ENCODE data around the gene TSPAN9. TPM values are rescaled to one million over a fixed set of nuclear protein-coding genes. Genes with fewer than 3 reads are reported as not detected.

Gene TSPAN9
- polyA plus RNA-seq, 1 of the 3 experiments (the other 2 are of a cell fraction): 34.9 TPM

- ChIA-PET POLR2A (no interaction called here), CTCF (interaction anchor here (1.0 to 16.7 kb wide), 4 partner anchors 9 to 148 kb away, joined by 3 to 368 read pairs (median 6); no protein-coding TSS in a partner anchor)
- H3K27ac ChIP-seq (ENCODE audit: low read depth in 2 of 2, low read length in 1 of 2): no peak overlapping the region
- no peak for DNase-seq
- H3K9me2 ChIP-seq: no peaks in the 10 kb centered on the region
- H3K4me3 ChIP-seq (ENCODE audit: low read depth in 2 of 2, low read length in 1 of 2): no peak overlapping the region
- H3K27me3 ChIP-seq (ENCODE audit: insufficient read depth): no peaks in the 10 kb centered on the region
- no peak overlapping the region for H3K4me2 ChIP-seq
- peaks cover 16% of the 10 kb centered on the region; the same call in 1 of the 2 replicates for H3K79me2 ChIP-seq (ENCODE audit: insufficient read depth)
- no peak for TF ChIP-seq EP300 (IDR thresholded peaks at IDR 0.05; ENCODE audit: borderline replicate concordance in 1 of 2, low read depth in 1 of 2, low read length in 1 of 2)
- no peak for TF ChIP-seq MXI1 (IDR thresholded peaks at IDR 0.05; ENCODE audit: low read depth, low read length)
- no peak for TF ChIP-seq FOXJ3 (CRISPR knock-in tag; IDR thresholded peaks at IDR 0.05)
- TF ChIP-seq NRF1 (IDR thresholded peaks at IDR 0.05; ENCODE audit: low read depth, low read length): no peak
- no peak for TF ChIP-seq POLR2AphosphoS5 (IDR thresholded peaks at IDR 0.05; ENCODE audit: low read depth, low read length)
- H3K9me3 ChIP-seq: no peaks in the 10 kb centered on the region
- no peak overlapping the region for H2AFZ ChIP-seq (ENCODE audit: low read depth)
- peaks cover 0 to 8% of the 10 kb centered on the region in 2 experiments for H3K36me3 ChIP-seq (replicated peaks in 1 of 2; ENCODE audit: control insufficient read depth in 1 of 2, insufficient read depth in 2 of 2, low read length in 1 of 2)
- no peaks in the 10 kb centered on the region for H4K20me1 ChIP-seq (ENCODE audit: insufficient read depth)
- H3F3A ChIP-seq (replicated peaks; ENCODE audit: insufficient read depth): peaks cover 15% of the 10 kb centered on the region
- 90% methylated on average over 10 of the region's 10 CpGs for WGBS (ENCODE audit: low lambda C conversion rate)
- H3K4me1 ChIP-seq (ENCODE audit: control insufficient read depth in 1 of 2, insufficient read depth in 2 of 2, low read depth in 1 of 2, low read length in 1 of 2): peaks cover 17 to 19% of the 10 kb centered on the region in 2 experiments
- H3K9ac ChIP-seq: no peak overlapping the region
These were observed 50.7 kb downstream of the TSPAN9 start for GRCh38 chr12:3127832-3128231.

DNA sequence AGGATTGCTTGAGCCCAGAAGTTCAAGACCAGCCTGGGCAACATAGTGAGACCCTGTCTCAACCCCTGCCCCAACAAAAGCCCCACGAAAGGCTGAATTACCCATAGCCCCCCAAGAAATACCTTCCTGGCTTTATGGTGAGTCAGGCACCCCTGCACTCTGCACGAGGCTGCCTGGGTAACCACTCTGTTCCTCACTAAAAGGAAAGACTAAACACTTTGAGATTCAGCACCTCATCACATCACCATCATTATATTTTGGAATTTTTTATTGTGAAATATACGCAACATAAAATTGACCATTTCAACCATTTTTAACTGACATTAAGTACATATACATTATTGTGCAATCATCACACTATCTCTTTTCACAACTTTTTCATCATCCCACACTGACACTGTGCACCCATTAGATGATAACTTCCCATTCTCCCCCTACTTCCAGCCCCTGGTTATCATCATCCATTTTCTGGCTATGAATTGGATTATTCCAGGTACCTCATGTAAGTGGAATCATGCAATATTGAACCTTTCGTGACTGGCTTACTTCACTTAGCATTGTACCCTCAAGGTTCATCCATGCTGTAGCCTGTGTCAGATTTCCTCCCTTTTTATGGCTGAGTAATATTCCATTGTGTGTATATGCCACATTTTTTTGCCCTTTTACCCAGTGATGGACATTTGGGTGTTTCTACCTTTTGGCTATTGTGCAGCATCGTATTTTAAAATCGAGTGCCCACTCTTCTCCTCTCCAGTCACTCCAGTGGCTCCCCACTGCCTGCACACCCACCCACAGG lies 51.5 kb downstream of the TSPAN9 start:
- TF ChIP-seq, protein P1, sequence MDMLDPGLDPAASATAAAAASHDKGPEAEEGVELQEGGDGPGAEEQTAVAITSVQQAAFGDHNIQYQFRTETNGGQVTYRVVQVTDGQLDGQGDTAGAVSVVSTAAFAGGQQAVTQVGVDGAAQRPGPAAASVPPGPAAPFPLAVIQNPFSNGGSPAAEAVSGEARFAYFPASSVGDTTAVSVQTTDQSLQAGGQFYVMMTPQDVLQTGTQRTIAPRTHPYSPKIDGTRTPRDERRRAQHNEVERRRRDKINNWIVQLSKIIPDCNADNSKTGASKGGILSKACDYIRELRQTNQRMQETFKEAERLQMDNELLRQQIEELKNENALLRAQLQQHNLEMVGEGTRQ (IDR thresholded peaks at IDR 0.05; ENCODE audit: borderline replicate concordance, low read depth, low read length): no peak
- TF ChIP-seq NFIC (IDR thresholded peaks at IDR 0.05; ENCODE audit: borderline replicate concordance) (no peak), ZBTB33 (IDR thresholded peaks at IDR 0.05; ENCODE audit: borderline replicate concordance, low read depth) (no peak), EZH2phosphoT487 (IDR thresholded peaks at IDR 0.05; ENCODE audit: borderline replicate concordance, low read depth) (no peak), NRF1 (IDR thresholded peaks at IDR 0.05; ENCODE audit: low read depth, low read length) (no peak), TAF1 (IDR thresholded peaks at IDR 0.05; ENCODE audit: borderline replicate concordance, low read depth, low read length) (no peak), SIN3A (IDR thresholded peaks at IDR 0.05; ENCODE audit: borderline replicate concordance, low read depth, low read length) (no peak)
- TF ChIP-seq, protein P2, sequence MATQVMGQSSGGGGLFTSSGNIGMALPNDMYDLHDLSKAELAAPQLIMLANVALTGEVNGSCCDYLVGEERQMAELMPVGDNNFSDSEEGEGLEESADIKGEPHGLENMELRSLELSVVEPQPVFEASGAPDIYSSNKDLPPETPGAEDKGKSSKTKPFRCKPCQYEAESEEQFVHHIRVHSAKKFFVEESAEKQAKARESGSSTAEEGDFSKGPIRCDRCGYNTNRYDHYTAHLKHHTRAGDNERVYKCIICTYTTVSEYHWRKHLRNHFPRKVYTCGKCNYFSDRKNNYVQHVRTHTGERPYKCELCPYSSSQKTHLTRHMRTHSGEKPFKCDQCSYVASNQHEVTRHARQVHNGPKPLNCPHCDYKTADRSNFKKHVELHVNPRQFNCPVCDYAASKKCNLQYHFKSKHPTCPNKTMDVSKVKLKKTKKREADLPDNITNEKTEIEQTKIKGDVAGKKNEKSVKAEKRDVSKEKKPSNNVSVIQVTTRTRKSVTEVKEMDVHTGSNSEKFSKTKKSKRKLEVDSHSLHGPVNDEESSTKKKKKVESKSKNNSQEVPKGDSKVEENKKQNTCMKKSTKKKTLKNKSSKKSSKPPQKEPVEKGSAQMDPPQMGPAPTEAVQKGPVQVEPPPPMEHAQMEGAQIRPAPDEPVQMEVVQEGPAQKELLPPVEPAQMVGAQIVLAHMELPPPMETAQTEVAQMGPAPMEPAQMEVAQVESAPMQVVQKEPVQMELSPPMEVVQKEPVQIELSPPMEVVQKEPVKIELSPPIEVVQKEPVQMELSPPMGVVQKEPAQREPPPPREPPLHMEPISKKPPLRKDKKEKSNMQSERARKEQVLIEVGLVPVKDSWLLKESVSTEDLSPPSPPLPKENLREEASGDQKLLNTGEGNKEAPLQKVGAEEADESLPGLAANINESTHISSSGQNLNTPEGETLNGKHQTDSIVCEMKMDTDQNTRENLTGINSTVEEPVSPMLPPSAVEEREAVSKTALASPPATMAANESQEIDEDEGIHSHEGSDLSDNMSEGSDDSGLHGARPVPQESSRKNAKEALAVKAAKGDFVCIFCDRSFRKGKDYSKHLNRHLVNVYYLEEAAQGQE (IDR thresholded peaks at IDR 0.05; ENCODE audit: low read depth, low read length): no peak
- TF ChIP-seq, protein P3, sequence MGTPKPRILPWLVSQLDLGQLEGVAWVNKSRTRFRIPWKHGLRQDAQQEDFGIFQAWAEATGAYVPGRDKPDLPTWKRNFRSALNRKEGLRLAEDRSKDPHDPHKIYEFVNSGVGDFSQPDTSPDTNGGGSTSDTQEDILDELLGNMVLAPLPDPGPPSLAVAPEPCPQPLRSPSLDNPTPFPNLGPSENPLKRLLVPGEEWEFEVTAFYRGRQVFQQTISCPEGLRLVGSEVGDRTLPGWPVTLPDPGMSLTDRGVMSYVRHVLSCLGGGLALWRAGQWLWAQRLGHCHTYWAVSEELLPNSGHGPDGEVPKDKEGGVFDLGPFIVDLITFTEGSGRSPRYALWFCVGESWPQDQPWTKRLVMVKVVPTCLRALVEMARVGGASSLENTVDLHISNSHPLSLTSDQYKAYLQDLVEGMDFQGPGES (IDR thresholded peaks at IDR 0.05; ENCODE audit: low read depth, low read length): no peak
- Histone ChIP-seq H3K79me2 (ENCODE audit: insufficient read depth) (peaks cover 16% of the 10 kb centered on the region; the same call in 1 of the 2 replicates), H3K9ac (no peak overlapping the region), H4K20me1 (ENCODE audit: insufficient read depth) (no peaks in the 10 kb centered on the region), H3K36me3 (replicated peaks in 1 of 2; ENCODE audit: control insufficient read depth in 1 of 2, insufficient read depth in 2 of 2, low read length in 1 of 2) (peaks cover 0 to 8% of the 10 kb centered on the region in 2 experiments), H3K4me3 (ENCODE audit: low read depth in 2 of 2, low read length in 1 of 2) (no peak overlapping the region), H3K9me2 (no peaks in the 10 kb centered on the region), H3K4me1 (ENCODE audit: control insufficient read depth in 1 of 2, insufficient read depth in 2 of 2, low read depth in 1 of 2, low read length in 1 of 2) (peaks cover 11 to 20% of the 10 kb centered on the region in 2 experiments), H3F3A (replicated peaks; ENCODE audit: insufficient read depth) (peaks cover 7% of the 10 kb centered on the region), H3K27ac (ENCODE audit: low read depth in 2 of 2, low read length in 1 of 2) (no peak overlapping the region), H3K9me3 (no peaks in the 10 kb centered on the region), H2AFZ (ENCODE audit: low read depth) (no peak overlapping the region), H3K27me3 (ENCODE audit: insufficient read depth) (no peaks in the 10 kb centered on the region), H3K4me2 (no peak overlapping the region)
- 68% methylated on average over 6 of the region's 6 CpGs for WGBS (ENCODE audit: low lambda C conversion rate)
- ChIA-PET CTCF (interaction anchor here (1.0 to 16.7 kb wide), 6 partner anchors 8 to 147 kb away, joined by 3 to 368 read pairs (median 6); no protein-coding TSS in a partner anchor), POLR2A (no interaction called here)
- DNase-seq: no peak

Measured in SK-N-SH (cell line).